ENCODE data around the gene EIF2AK2.
"Not testable (repeated sequence)": the region's sequence is repeated elsewhere in the genome, so short reads cannot be mapped to it uniquely, and the experiment has no call there.

EIF2AK2 gene

DNA sequence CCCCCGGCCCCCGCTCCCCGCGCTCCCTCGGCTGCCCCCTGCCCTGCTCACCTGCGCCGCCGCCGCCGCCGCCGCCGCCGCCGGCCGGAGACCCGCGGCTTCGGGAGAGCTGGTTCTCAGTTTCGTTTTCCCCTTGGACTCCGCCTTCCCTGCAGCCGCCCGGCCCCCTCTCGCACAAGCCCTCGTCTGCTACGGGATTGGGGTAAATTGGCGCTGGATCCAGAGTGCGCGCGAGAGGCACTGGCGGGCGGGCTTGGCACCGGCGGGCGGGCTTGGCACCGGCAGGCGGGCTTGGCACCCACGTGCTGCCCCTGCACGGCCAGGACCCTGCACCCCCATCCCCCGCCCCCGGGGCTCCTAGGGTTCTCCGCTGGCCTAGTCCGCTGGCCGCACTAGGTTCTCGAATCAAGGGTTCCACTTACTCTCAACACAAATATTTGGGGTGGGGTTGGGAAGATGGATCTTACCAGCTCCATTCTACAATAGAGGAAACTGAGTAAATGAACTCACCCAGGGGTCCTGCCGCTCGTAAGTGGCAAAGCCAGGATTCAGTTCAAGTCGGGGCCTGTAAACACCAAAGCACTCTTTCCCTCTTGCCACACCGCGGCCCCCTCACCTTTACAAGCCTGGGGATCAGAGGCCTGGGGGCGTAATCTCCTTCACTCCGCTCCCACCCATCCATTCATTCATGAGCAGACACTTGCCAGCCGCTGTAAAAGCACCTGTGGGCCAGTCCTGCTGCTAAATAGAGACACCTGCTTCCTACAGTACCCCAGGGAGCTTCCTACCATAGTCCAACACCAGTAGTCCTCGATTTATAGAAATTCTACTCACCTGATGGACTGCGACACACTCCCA is at the start of gene EIF2AK2:
EIF2AK2 (minus strand) TSS at position 124 of the 858 bp plus-strand sequence. CDS start 9,174 bp downstream, outside the sequence.
- DNase-seq: peak; percentile 77 to 82

DNA sequence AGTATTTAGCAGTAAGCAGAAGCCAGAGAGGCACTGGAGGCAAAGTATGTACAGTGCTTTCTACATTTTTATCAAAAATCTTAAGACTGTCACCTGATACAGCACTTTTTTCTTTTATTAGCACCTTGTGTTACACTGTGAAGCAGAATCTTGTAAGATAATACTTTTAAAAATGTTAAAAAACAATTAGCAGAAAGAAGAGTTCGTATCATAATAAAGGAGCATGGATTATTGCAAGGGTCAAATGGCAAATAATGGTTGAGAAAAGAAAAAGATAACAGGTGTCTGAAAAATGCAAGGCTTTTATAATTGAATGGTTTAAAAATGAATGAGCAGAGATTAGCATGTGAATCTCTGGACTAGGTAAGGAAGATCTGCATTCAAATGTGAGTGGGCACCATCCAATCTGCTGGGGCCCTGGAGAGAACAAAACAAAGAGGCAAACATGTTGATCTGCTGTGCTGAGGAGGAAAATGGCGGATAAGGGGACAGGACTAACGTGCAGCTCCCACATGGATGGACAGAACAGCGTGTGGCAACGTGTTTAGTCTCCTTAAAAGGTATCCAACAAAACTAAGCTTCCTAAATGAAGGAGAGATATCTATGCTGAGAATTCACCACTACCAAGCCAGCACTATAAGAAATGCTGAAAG is 49.0 kb upstream of the EIF2AK2 start:
- DNase-seq: no peak

DNA sequence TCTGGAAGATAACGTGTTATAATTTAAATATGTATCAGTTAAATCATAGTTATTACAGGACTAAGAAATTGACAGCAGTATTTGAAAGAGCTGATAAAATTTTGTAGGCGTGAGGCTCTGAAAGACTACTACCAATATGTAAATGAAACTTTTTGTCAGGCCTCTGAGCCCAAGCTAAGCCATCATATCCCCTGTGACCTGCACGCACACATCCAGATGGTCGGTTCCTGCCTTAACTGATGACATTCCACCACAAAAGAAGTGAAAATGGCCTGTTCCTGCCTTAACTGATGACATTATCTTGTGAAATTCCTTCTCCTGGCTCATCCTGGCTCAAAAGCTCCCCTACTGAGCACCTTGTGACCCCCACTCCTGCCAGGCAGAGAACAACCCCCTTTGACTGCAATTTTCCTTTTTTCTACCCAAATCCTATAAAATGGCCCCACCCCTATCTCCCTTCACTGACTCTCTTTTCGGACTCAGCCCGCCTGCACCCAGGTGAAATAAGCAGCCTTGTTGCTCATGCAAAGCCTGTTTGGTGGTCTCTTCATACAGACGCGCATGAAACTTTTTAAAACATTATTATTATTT is 48.4 kb upstream of the EIF2AK2 start:
- not testable (repeated sequence) for DNase-seq

DNA sequence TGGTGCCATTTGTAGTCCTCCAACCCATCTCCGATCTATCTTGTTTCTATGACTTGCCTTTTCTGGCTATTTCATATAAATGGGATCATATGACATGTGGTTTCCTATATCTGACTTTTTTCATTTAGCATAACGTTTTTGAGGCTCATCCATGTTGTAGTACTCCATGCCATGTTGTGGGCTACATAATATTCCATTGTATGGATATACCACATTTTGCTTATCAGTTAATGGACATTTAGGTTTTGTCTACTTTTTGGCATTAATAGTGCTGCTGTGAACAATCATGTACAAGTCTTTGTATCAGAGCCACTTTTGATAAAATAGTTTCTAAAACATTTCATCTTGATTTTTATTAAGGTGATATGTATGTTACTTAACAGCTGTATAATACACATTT is 46.9 kb upstream of the EIF2AK2 start:
- DNase-seq: no peak

DNA sequence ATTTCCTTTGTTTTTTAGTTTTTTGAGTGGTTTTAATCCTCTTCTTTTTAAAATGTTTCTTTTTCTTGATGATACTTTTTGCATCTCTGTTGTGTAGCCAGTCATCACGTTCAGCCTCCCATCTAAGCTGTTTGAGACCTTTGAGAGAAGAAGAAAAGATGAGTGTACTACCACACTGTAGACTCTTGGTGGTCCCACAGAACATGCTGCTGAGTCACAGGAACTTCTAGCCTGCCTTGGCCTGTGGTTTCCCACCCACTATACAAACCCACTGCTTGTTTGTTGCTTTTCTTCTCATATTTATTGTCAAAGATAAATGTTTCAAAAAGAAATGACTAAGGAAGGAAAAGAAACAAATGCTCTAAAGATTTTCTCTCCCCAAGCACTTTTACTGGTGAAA is 45.0 kb upstream of the EIF2AK2 start:
- peak in 1 of 2 donors; percentile 10 for DNase-seq

DNA sequence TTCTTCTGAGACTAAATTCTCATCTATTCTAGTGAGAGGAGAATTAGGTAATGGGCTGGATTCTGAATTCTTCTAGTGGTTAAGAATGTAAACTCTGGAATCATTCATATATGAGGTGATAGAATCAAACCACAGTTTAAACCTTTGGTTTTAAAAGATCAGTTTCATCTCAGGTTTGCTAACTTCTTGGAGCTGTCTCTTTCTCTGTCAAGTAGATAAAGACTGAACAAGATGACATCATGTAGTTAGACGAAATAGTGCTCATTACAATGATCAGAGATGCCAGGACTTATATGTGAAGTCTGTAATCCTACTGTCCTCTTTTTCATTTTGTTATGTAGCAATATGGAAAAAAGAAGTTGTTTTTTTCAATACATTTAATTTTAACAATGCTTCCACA is 44.4 kb upstream of the EIF2AK2 start:
- no peak for DNase-seq

DNA sequence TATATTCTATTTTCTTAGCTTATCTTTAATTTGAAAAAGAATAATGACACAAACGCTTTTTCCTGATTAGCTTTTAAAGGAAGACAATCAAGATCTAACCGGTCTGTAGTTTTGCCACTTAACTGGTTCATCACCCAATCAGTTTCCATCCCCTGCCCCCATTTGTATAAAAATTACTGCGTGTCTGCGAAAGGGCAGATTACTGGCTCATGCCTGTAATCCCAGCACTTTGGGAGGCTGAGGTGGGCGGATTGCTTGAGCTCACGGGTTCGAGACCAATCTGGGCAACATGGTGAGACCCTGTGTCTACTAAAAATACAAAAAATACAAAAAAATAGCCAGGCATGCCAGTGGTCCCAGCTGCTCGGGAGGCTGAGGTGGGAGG is 41.9 kb upstream of the EIF2AK2 start:
- DNase-seq: no peak

DNA sequence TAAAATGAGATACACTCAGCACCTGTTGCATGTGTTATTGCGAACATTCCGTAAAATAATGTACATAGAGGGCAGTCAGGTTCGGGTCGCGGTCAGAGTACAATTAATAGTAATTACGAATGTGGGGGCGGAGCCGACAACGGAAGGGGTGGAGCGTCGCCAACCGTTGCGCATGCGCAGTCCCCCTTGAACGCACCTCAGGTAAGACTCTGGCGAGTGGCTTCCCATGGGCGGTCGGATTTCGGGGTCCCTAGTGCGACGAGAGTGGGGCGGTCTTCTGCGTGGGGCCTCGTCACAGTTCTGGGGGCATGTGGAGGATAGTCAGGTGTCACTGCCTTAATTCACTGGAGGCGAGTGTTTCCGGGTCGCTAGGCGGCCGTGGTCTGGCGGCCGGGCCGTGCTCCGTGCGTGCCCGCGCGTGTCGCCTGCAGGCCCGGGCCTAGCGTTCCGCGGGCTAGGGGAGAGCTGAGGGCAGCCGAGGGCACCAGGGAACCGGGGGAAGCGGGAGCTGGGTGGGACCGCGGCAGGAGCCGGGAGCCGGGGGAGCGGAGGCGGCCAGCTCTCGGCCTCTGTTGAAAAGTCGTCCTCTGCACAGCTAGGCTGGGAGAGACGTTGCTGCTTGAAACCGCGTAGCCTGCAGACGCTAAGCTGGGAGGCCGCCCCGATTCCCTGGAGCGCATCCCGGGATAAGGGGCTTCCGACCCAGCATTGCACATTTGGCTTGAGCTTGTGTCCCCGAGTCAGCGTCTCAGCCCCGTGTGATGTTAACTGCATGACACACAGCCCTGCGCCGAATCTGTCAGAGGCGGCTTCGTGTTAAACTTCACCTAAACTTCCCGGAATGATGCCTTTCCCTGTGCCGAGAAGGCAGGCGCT is 39.8 kb upstream of the EIF2AK2 start, which contains the start of gene CEBPZOS:
CEBPZOS (plus strand) TSS at position 177 of the 876 bp plus-strand sequence. CDS start 3,209 bp downstream, outside the sequence.
- DNase-seq: peak; percentile 91

DNA sequence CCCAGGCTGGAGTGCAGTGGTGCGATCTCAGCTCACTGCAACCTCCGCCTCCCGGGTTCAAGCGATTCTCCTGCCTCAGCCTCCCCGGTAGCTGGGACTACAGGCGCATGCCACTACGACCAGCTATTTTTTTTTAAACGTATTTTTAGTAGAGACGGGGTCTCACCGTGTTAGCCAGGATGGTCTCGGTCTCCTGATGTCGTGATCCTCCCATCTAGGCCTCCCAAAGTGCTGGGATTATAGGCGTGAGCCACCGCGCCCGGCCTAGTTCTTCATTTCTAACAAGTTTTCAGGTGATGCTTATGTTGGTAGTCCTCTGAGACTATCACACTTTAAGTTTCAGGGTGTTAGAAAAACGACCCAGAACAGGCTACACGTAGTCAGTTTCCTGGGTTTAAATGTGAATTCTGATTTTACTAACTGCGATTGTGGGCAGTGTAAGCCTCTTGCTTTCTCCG is 39.1 kb upstream of the EIF2AK2 start:
- not testable (repeated sequence) for DNase-seq

DNA sequence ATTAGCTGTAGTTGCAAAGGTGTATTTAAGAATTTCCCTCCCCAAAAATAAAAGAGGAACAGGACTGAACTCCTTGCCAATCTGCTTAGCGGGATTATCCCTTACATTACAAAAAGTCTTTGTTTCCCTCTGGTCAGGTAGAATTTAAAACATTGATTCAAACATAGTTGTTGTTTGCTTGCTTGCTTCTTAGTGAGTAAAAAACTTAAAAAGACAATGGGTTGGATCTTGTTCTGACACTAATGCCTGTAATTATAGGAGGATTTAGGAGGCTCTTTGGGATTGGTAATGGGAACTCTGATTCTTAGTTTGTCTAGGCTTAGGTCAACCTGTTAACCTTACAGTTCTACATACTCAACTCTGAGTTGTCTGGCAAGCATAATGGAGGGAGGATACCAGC is 35.8 kb upstream of the EIF2AK2 start:
- DNase-seq: no peak

DNA sequence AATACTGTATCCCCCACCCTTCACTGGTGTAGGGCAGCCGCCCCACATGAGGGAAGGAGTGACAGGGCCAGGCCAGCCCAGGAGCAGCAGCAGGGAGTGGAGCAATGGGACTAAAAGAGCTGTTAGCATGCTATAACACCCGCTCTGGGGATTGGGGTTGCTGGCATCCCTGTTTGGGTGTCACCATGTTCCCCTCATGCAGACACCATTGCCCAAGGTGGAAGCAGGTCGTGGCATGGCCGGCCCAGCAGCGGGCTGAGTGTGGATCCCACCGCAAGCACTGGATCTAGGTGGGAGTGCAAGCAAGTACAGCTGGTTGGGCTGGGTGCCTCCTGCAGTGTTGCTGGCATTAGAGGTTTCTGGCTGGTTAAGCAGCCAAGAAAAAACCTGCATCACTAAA is 35.0 kb upstream of the EIF2AK2 start:
- no peak for DNase-seq

DNA sequence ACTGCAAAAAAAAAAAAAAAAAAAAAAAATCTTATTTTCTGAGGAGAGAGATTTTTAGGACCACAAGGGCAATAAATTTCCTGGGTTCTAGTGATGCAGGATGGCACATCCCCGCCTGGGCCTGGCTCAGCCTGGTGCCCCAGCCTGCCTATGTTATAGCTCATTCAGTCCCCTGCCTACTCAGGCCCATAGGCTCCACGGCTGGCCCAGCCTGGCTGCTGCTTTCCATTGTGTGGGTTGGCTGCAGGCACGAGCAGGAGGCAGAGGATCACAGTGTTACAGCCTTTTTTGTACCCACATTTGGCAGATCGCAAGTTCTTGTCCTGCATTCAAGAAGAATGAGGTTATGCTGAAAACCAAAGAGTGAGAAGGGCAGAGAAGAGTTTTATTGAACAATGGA is 34.5 kb upstream of the EIF2AK2 start:
- no peak for DNase-seq

DNA sequence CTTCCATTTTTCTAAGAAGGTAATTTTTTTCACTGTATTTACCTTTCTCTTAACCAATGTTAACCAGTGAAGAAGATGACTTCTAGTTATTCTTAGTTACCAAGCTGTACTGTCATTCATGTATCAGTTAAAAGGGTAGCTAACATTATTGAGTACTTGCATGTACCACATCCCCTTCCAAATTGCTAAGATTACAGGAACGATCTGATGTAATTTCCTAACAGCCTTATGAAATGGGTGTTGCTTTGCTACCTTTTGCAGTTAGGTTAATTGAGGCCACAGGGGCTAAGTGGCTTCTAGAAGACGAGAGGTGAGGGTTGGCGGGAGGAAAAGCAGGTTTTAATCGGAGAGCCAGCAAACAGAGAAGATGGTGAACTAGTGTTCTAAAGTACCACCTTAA is 33.5 kb upstream of the EIF2AK2 start:
- no peak for DNase-seq

DNA sequence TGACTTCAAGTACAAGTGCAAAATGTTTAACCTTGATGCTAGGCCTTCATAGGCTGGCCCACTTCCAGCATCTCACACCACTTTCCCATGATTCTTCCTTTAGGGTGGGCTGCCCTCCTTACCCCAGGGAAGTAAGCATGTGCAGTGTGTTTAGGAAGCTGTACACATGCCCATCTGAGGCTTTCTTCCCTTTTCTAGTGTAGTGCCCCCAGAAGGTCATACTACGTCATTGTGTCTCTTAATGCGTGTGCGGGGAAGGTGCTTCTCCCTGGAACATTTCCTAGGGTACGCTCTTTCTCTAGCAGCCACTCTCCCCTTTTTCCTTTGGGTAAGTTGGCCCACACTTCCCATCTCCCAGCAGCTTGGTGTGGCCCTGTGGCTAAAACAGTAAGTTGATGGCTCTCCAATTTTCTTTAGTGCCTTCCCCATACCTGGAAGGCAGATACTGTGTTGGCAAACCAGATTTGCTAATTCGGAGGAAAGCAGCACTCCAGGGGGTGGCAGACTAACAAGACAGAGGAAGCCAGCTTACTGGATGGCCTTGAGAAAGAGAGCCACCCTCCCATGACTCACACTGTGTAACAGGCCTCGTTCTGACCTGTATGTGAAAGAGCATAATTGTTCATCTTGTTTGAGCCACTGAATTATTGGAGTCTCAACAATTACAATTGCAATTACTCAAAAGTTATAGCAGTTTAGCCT is 32.8 kb upstream of the EIF2AK2 start:
- no peak for DNase-seq

DNA sequence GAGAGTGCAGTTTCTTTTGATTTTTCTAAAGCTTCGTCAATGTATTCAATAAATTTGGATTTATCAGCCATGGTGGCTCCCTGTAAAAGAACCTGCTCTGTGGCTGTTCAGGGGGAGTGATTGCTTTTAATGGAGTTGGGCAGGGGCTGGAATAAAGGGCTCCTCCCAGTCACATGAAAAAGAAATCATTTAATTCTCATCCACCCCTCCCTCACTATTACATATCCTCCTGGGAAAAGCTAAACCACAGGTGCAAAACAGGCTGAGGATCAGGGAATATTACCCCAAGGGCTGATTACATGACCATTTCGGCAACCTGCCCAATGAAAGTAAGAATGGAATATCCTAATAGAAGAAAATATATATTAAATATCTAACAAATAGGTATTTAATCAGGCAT is 31.8 kb upstream of the EIF2AK2 start, which contains the start of gene SULT6B1:
SULT6B1 (minus strand) TSS at position 101 of the 400 bp plus-strand sequence; CDS start at position 71, 30 bp downstream.
- DNase-seq: no peak

DNA sequence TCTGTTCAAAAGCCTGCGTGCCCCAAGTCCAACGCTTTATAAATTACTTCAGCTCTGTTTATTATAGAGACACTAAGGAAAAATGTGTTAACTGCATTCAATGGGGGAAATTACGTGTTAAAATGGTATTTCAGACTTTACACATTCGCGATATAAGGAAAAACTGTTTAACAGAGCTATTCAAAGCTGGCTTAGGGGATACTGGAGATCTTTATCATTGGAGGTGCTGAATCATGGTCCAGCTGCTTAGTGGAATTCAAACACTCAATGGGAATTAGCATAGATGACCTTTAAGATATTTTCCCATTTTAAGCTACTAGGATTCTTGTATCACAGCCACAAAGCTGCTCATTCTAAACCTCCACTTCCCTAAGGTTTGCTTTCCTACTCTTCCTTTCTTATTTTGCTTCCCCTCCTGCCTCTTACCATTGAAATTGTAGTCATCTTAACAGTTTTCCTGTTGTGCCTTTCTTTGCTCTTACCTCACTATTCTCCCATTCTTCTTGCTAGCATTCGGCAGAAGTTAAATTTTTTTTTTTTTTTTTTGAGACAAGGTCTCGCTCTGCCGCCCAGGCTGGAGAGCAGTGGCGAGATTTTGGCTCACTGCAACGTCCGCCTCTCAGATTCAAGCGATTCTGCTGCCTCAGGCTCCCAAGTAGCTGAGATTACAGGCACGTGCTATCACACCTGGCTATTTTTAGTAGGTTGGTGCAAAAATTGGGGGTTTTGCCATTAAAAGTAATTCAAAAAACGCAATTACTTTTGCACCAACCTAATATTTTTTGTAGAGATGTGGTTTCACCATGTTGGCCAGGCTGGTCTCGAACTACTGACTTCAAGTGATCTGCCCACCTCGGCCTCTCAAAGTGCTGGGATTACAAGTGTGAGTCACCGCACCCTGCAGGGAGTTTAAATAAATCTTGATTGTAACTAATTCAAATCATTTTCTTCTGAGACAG is 25.2 kb upstream of the EIF2AK2 start:
- no peak for DNase-seq

DNA sequence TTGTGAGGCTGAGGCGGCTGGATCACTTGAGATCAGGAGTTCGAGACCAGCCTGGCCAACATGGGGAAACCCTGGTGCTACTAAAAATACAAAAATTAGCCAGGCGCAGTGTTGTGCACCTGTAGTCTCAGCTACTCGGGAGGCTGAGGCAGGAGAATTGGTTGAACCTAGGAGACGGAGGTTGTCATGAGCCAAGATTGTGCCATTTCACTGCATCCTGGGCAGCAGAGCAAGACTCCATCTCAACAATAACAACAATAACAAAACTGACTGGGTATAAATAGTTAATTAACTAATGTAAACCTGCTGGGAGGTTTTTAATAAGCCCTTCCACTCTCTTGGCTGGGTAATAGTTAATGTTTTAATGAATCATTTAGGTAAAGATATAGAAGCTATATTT is 23.9 kb upstream of the EIF2AK2 start:
- no peak for DNase-seq

DNA sequence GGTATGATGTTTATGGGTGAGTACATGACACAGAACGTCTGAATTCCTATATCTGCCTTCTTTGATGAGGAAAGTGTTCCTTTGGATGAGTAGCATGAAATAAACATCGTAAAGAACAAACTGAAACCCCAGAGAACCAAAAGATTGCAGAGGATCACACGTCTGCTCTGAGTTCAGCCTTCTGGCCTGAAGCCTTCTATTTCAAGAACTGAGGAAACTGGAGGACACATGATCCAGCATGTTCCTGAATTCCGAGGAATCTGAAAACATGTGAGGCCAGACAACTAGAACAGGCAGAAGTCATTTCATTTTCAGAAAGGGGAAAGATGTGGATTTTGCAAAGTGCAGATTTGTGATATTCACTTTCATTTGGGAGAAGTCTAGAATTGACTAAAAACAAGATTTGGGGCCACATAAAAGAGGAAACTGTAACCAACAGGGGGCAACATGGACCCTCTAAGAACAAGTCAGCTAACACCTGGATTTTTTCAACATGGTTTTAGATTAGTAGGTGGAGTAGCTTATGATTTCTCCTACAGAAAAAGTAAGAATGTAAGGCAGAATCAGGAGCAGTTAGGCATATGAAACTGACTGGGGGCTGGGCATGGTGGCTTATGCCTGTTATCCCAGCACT is 23.3 kb upstream of the EIF2AK2 start:
- DNase-seq: no peak

DNA sequence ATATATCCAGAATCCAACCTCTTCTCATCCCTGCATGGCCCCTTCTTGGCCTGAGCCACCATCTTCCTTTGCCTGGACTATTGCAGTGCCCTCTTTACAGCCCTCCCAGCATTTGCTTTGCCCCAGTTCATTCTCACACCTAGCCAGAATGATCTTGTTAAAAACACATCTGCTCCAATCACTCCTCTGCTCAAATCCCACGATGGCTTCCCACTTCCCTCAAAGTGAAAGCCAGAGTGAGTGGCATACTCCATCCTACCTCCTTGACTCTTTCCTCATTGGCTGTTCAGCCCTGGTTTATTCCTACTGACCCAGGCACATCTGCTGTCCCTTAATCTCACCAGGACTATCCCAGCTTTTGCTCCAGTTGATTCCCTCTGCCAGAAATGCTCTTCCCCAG is 17.0 kb upstream of the EIF2AK2 start:
- DNase-seq: no peak

DNA sequence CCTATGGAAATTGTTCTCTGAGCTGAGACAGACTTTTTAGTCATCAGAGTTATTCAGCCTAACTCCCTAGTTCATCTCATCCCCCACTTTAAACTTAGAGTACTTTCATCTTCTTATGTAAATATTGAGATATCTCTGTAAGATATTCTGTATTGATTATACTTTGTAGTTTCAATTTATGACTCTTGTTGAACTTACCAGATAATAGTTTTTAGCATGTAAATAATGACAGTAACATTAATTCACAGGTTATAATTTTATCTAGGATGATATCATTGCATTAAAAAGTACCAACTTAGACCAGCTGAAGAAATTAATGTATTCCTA is 14.8 kb upstream of the EIF2AK2 start:
- no peak for DNase-seq

Measured in stimulated activated CD4-positive, alpha-beta T cell treated with anti-CD3 and anti-CD28 coated beads, Interleukin-2, amount 100 ng/mL, for 24 hours (primary cell).